Endothelial cell of umbilical vein (primary cell): ENCODE data around the gene SBF1. TPM values are rescaled to one million over a fixed set of nuclear protein-coding genes. Genes with fewer than 3 reads are reported as not detected.
"Not testable (repeated sequence)": the region's sequence is repeated elsewhere in the genome, so short reads cannot be mapped to it uniquely, and the experiment has no call there.

Source experiments
- BruUV-seq: library from RNA; stranded (reverse); fragments of 400-500 nt; replicated peaks from 2 replicates; lab custom pipeline; 2021; lab: Mats Ljungman, UMichigan
- CTCF ChIA-PET: fragments of 300-600, 350-600 bp; sonication (Branson Sonifier 250); formaldehyde crosslinking; loops from one replicate; lab custom pipeline; 2021; ENCODE audit warnings: antibody characterized with exemption, inconsistent platforms; lab: Charles Lee
- POLR2A ChIA-PET: fragments of 300-600, 350-600 bp; sonication (Branson Sonifier 250); formaldehyde crosslinking; loops from one replicate; lab custom pipeline; 2021; ENCODE audit warnings: antibody characterized with exemption, inconsistent platforms; lab: Charles Lee
- DNase-seq: peaks from one replicate; pipeline ENCODE4 v3.0.0-alpha.2; 2011; ENCODE audit warnings: low read depth, low spot score
- FAIRE-seq: peaks from 2 replicates; lab custom pipeline; 2011; peaks lifted over from hg19 to GRCh38; lab: Jason Lieb, UNC
- H2AFZ ChIP-seq: 2 replicates; pipeline ENCODE4 v1.6.0; 2012; ENCODE audit warnings: low read depth, low read length, control low read depth, inconsistent platforms
- H3K27ac ChIP-seq: 2 replicates; pipeline ENCODE4 v1.5.1; 2011; ENCODE audit warnings: low read depth, mild to moderate bottlenecking, control low read depth, low read length, moderate library complexity; ENCODE audit not compliant: insufficient read depth
- H3K27me3 ChIP-seq, 2 experiments: 2 replicates each; pipeline versions ENCODE4 v1.6.0 to v1.6.1; 2011; ENCODE audit warnings: low read length in 2 of 2, mixed read lengths in 1 of 2; ENCODE audit not compliant: control insufficient read depth in 2 of 2, insufficient read depth in 2 of 2
- H3K36me3 ChIP-seq, 2 experiments: 2 replicates in 1 of 2; 3 replicates in 1 of 2; pipeline ENCODE4 v1.5.1; 2011; ENCODE audit warnings: low read length in 2 of 2, mild to moderate bottlenecking in 1 of 2, moderate library complexity in 1 of 2; ENCODE audit not compliant: control insufficient read depth in 2 of 2, insufficient read depth in 2 of 2; ENCODE audit errors: extremely low read depth in 1 of 2
- H3K4me1 ChIP-seq: 3 replicates; pipeline ENCODE4 v1.5.1; 2011; ENCODE audit warnings: mild to moderate bottlenecking, low read length; ENCODE audit not compliant: control insufficient read depth, insufficient read depth; ENCODE audit errors: extremely low read depth
- H3K4me2 ChIP-seq: 2 replicates; pipeline ENCODE4 v1.6.1; 2011; ENCODE audit warnings: low read length, control low read depth, mixed read lengths; ENCODE audit not compliant: insufficient read depth
- H3K4me3 ChIP-seq, 3 experiments: fragments of 200-600 bp in 1 of 3; sonication (generic), shearing (Covaris generic) in 1 of 3; replicated peaks in 1 of 3; 2 replicates each; pipeline ENCODE4 v1.5.1; 2011 to 2016; ENCODE audit warnings: control low read depth in 3 of 3, low read length in 3 of 3, mild to moderate bottlenecking in 2 of 3, inconsistent platforms in 1 of 3, low read depth in 1 of 3, moderate library complexity in 1 of 3; ENCODE audit not compliant: insufficient read depth in 1 of 3
- H3K79me2 ChIP-seq: 2 replicates; pipeline ENCODE4 v1.6.0; 2012; ENCODE audit warnings: low read length, inconsistent platforms; ENCODE audit not compliant: control insufficient read depth, insufficient read depth
- H3K9ac ChIP-seq: replicated peaks from 2 replicates; pipeline ENCODE3; 2011; ENCODE audit warnings: low read length, control low read depth; ENCODE audit not compliant: insufficient read depth; ENCODE audit errors: extremely low read depth
- H3K9me1 ChIP-seq: replicated peaks from 3 replicates; pipeline ENCODE4 v1.6.0; 2011; ENCODE audit warnings: mild to moderate bottlenecking, low read length; ENCODE audit not compliant: control insufficient read depth, insufficient read depth; ENCODE audit errors: extremely low read depth
- H3K9me3 ChIP-seq: replicated peaks from 2 replicates; pipeline ENCODE4 v1.5.1; 2012; ENCODE audit warnings: low read length, inconsistent platforms; ENCODE audit not compliant: control insufficient read depth, insufficient read depth
- H4K20me1 ChIP-seq: replicated peaks from 2 replicates; pipeline ENCODE3; 2011; ENCODE audit warnings: mild to moderate bottlenecking, low read length; ENCODE audit not compliant: control insufficient read depth, insufficient read depth; ENCODE audit errors: extremely low read depth
- CTCF ChIP-seq, 2 donors: IDR thresholded peaks; 1 replicate in 1 of 2; 2 replicates in 1 of 2; pipeline ENCODE4 v1.5.1; 2011; ENCODE audit warnings: low read length in 2 of 2, mild to moderate bottlenecking in 2 of 2, moderate library complexity in 2 of 2, control low read depth in 1 of 2, inconsistent platforms in 1 of 2, low read depth in 1 of 2; ENCODE audit not compliant: insufficient read depth in 1 of 2; ENCODE audit errors: extremely low read depth in 1 of 2
- EZH2 ChIP-seq: IDR thresholded peaks from 2 replicates; pipeline ENCODE4 v1.6.1; 2012; ENCODE audit warnings: borderline replicate concordance, low read depth, mild to moderate bottlenecking, moderate library complexity, low read length, inconsistent platforms; ENCODE audit not compliant: severe bottlenecking
- FOS ChIP-seq: IDR thresholded peaks from 2 replicates; pipeline ENCODE4 v1.6.1; 2011; ENCODE audit warnings: mild to moderate bottlenecking, low read length, moderate library complexity, borderline replicate concordance; ENCODE audit not compliant: insufficient read depth
- GATA2 ChIP-seq: IDR thresholded peaks from 2 replicates; pipeline ENCODE4 v1.7.0; 2011; ENCODE audit warnings: low read depth, mild to moderate bottlenecking, moderate library complexity, mixed read lengths, low read length; ENCODE audit not compliant: insufficient read length, insufficient read depth
- JUN ChIP-seq: IDR thresholded peaks from 2 replicates; pipeline ENCODE4 v1.6.1; 2011; ENCODE audit warnings: borderline replicate concordance, low read depth; ENCODE audit not compliant: insufficient read length, insufficient read depth
- MAX ChIP-seq: IDR thresholded peaks from 2 replicates; pipeline ENCODE4 v1.6.1; 2011; ENCODE audit not compliant: insufficient read depth, insufficient read length
- MYC ChIP-seq: IDR thresholded peaks from one replicate; pipeline ENCODE4 v1.6.1; 2011; ENCODE audit warnings: mild to moderate bottlenecking, low read depth, low read length
- POLR2A ChIP-seq: IDR thresholded peaks from 2 replicates; pipeline ENCODE4 v1.6.1; 2012; ENCODE audit warnings: low read depth, mild to moderate bottlenecking, control low read depth, low read length
- POLR2AphosphoS5 ChIP-seq: IDR thresholded peaks from 2 replicates; pipeline ENCODE4 v1.6.1; 2012; ENCODE audit warnings: low read depth, mild to moderate bottlenecking, control low read depth, low read length, moderate library complexity; ENCODE audit not compliant: insufficient read depth
- dilution Hi-C: fragments of 300-500 bp; cut with MboI; formaldehyde crosslinking; loops from one replicate; pipeline ENCODE4 v1.15.0; 2019; ENCODE audit warnings: low sequenced_read_pairs; ENCODE audit not compliant: extremely low pct_ligation_motif_present
- intact Hi-C: fragments of 100-400 bp; cut with micrococcal nuclease; formaldehyde crosslinking; loops from one replicate; pipeline ENCODE4 v1.10.0; 2022
- polyA plus RNA-seq, 4 experiments: library from polyadenylated mRNA; depleted of rRNA in 3 of 4; stranded (reverse) in 3 of 4; unstranded in 1 of 4; fragments of >200 nt; gene quantifications; 2 replicates each; pipeline versions ENCODE4 v1.2.1 to v1.2.3, GENCODE V29; 2011 to 2012; ENCODE audit warnings: missing spikeins in 1 of 4
- total RNA-seq: library from RNA; stranded (reverse); gene quantifications from 2 replicates; pipeline ENCODE4 v1.2.3, GENCODE V29; 2021

Gene SBF1
- total and polyA plus RNA-seq, 2 donors (not counting 3 experiments of a cell fraction or from before 2014, with no cell fraction given) = 36.3 to 68.6 TPM

GRCh38 chr22:50520826-50521453 is 46.1 kb upstream of the SBF1 start:
- Histone ChIP-seq H3K9ac (no peak overlapping the region), H4K20me1 (no peaks in the 10 kb centered on the region), H3K27me3 (no peaks in the 10 kb centered on the region), H3K9me1 (no peaks in the 10 kb centered on the region), H3K27ac (no peak overlapping the region), H3K79me2 (peaks cover 10% of the 10 kb centered on the region), H3K4me2 (no peak overlapping the region), H3K4me3 (no peak overlapping the region), H3K9me3 (no peaks in the 10 kb centered on the region), H3K36me3 (peaks cover 0 to 27% of the 10 kb centered on the region in 2 experiments), H2AFZ (no peak overlapping the region), H3K4me1 (peaks cover 8% of the 10 kb centered on the region)
- ChIA-PET POLR2A (no interaction called here), CTCF (no interaction called here)
- intact Hi-C loops = no loop called here
- dilution Hi-C loops = no loop called here
- TF ChIP-seq MYC (no peak), CTCF (IDR thresholded peaks at IDR 0.05; ENCODE audit: extremely low read depth in 1 of 2, insufficient read depth in 1 of 2, low read depth in 1 of 2, low read length in 2 of 2) (no peak), POLR2AphosphoS5 (no peak), MAX (no peak), JUN (no peak), GATA2 (no peak), POLR2A (no peak), FOS (no peak), EZH2 (no peak)
- no peak for DNase-seq
- no TSS peak for BruUV-seq
- no peak for FAIRE-seq

- BruUV-seq, H3K4me3 ChIP-seq, POLR2A ChIA-PET, H3K27me3 ChIP-seq, CTCF ChIA-PET, FAIRE-seq, H3K27ac ChIP-seq, DNase-seq, H3K9me3 ChIP-seq, intact Hi-C loops, dilution Hi-C loops, H2AFZ ChIP-seq, H3K9me1 ChIP-seq, H4K20me1 ChIP-seq, H3K9ac ChIP-seq, H3K4me2 ChIP-seq: not testable (repeated sequence)
- H3K79me2 ChIP-seq = peaks cover 13% of the 10 kb centered on the region
- peaks cover 0 to 27% of the 10 kb centered on the region in 2 experiments for H3K36me3 ChIP-seq
- H3K4me1 ChIP-seq = peaks cover 11% of the 10 kb centered on the region
Measured at GRCh38 chr22:50520184-50520583, 45.3 kb upstream of the SBF1 start.
